ENCODE results near the gene C11orf16.
"Not testable (repeated sequence)": the region's sequence is repeated elsewhere in the genome, so short reads cannot be mapped to it uniquely, and the experiment has no call there.

C11orf16 gene

DNA sequence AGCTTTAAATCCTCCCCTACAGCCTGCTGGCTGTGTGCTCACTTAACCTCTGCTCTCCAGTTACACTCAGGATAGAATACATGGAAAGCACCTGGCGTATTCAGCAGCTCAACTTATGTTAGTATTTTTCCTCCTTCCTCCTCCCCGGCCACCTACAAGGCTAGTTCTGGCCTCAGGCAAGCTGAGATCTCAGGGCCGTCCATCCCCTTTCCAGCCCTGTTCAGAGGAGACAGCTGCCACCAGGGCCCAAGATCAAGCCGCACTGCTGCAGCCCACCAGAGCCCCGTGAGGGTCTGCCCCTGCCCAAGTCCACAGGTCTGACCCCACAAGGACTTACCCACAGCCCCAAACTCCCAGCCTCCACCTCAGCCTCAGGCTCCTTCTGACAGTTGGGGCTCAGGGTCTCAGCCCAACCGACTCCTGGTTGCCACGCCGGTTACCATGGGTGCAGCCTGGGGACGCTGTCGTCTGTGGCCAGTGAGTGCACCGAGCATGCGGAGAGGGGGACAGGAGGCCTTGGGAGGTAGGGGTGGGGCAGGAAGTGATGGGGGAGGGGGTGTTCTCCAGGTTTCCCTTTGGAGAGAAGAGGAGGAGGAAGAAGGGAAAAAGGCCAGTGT is at the start of gene C11orf16:
TSS of gene C11orf16 (minus strand) at position 384 of the 617 bp plus-strand sequence. CDS start 639 bp downstream, outside the sequence.
- in situ Hi-C loops (cut with HindIII; ENCODE audit: low sequenced_read_pairs), result no loop called here
- H3K4me3 ChIP-seq (ENCODE audit: low read depth, low read length), result no peak within 1 kb of the TSS
- no peak for DNase-seq (ENCODE audit: low read depth, low spot score)
- TF ChIP-seq CTCF (IDR thresholded peaks at IDR 0.05; ENCODE audit: low read depth, low read length), result no peak

DNA sequence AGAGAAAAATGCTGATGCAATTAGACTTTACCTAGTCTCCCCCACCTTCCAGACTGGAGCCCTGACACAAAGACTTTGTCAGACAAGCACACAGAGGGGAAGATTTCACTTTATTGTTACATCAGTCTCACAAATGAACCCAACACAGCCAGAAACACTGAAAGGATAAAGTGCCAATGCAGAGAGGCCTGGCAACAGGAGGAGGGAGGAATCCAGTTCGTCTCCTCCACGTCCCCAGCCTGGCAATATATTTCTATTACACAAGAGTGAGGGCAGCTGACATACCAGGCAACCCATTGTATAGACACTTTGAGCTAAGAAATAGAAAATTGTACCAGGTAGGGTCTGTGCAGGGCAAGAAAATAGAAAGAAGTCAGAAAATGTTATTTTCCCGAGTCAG is 47.7 kb upstream of the C11orf16 start:
- no peak for DNase-seq (ENCODE audit: low read depth, low spot score)
- in situ Hi-C loops (cut with HindIII; ENCODE audit: low sequenced_read_pairs), result no loop called here
- H3K4me3 ChIP-seq (ENCODE audit: low read depth, low read length), result no peak overlapping the region
- no peak for TF ChIP-seq CTCF (IDR thresholded peaks at IDR 0.05; ENCODE audit: low read depth, low read length)

- in situ Hi-C loops (cut with HindIII; ENCODE audit: low sequenced_read_pairs); H3K4me3 ChIP-seq (ENCODE audit: low read depth, low read length); DNase-seq (ENCODE audit: low read depth, low spot score): not testable (repeated sequence)
Measured at GRCh38 chr11:8979365-8979764, 46.6 kb upstream of the C11orf16 start.

GRCh38 chr11:8973121-8973520 is 40.4 kb upstream of the C11orf16 start:
- no peak for DNase-seq (ENCODE audit: low read depth, low spot score)
- in situ Hi-C loops (cut with HindIII; ENCODE audit: low sequenced_read_pairs), result no loop called here
- no peak overlapping the region for H3K4me3 ChIP-seq (ENCODE audit: low read depth, low read length)
- TF ChIP-seq CTCF (IDR thresholded peaks at IDR 0.05; ENCODE audit: low read depth, low read length), result no peak

DNA sequence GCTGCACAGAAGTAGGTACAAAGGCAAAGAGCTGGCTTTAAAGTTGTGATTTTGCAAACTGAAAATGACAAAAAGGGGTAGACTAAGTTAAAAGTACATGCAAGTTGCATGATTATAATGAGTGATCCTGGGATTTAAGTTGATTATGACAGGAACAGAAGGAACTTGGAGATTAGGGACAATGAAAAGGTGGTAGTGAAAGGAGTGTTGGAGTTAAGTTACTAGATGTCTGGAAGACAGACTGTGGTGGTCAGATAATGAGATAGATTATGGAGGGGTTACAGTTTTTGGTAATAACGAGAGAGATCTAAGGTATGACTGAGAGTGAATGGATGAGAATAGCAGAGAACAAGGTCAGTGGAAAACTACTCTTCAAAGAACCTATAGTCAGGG is 39.2 kb upstream of the C11orf16 start:
- TF ChIP-seq CTCF (IDR thresholded peaks at IDR 0.05; ENCODE audit: low read depth, low read length), result no peak
- in situ Hi-C loops (cut with HindIII; ENCODE audit: low sequenced_read_pairs), result no loop called here
- no peak overlapping the region for H3K4me3 ChIP-seq (ENCODE audit: low read depth, low read length)

GRCh38 chr11:8971196-8971923 is 38.6 kb upstream of the C11orf16 start:
- in situ Hi-C loops (cut with HindIII; ENCODE audit: low sequenced_read_pairs), result no loop called here
- no peak overlapping the region for H3K4me3 ChIP-seq (ENCODE audit: low read depth, low read length)
- TF ChIP-seq CTCF (IDR thresholded peaks at IDR 0.05; ENCODE audit: low read depth, low read length), result no peak
- no peak for DNase-seq (ENCODE audit: low read depth, low spot score)

More for the DNA sequence above, 39.2 kb upstream of the C11orf16 start:
- DNase-seq (ENCODE audit: low read depth, low spot score), result no peak

- in situ Hi-C loops (cut with HindIII; ENCODE audit: low sequenced_read_pairs), result no loop called here
- no peak for DNase-seq (ENCODE audit: low read depth, low spot score)
- no peak overlapping the region for H3K4me3 ChIP-seq (ENCODE audit: low read depth, low read length)
- no peak for TF ChIP-seq CTCF (IDR thresholded peaks at IDR 0.05; ENCODE audit: low read depth, low read length)
Measured at GRCh38 chr11:8967184-8967583, 34.4 kb upstream of the C11orf16 start.
